ENCODE data around the gene SLC22A23.
A peak's percentile ranks its signal among the peaks of the same experiment; 100 is the strongest.

SLC22A23 gene

DNA sequence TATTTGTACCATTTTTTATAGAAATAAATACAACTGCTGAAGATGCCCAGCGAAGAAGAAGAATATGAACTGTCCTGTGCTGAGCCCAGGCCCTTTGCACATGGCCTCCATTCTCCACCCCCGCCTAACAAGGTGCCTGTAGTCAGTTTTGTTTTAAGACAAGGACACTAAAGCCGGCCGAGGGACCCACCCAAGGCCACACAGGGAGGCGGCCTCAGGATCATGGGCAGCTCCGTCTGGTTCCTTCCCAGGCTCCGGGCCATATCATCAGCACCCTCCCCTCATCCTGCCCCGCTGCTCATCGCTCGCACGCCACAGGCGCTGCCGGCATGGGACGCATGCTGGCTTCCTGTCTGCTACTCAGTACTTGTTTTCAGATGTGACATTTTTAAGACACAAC is 176.8 kb downstream of the SLC22A23 start:
- Mint-ChIP-seq H3K36me3 (no peaks in the 10 kb centered on the region), H3K9me3 (ENCODE audit: low read depth) (no peaks in the 10 kb centered on the region), H3K4me1 (ENCODE audit: low read depth) (peaks cover 4% of the 10 kb centered on the region), H3K27me3 (no peaks in the 10 kb centered on the region), H3K27ac (no peak overlapping the region), H3K4me3 (no peak overlapping the region)

GRCh38 chr6:3278691-3279090 is 178.2 kb downstream of the SLC22A23 start:
- H3K27ac Mint-ChIP-seq, result no peak overlapping the region

GRCh38 chr6:3277851-3278416 is 178.9 kb downstream of the SLC22A23 start:
- Mint-ChIP-seq H3K4me1 (ENCODE audit: low read depth) (peaks cover 7% of the 10 kb centered on the region), H3K27me3 (no peaks in the 10 kb centered on the region), H3K27ac (no peak overlapping the region), H3K4me3 (no peak overlapping the region), H3K36me3 (no peaks in the 10 kb centered on the region), H3K9me3 (ENCODE audit: low read depth) (no peaks in the 10 kb centered on the region)

More at GRCh38 chr6:3278691-3279090, 178.2 kb downstream of the SLC22A23 start:
- Mint-ChIP-seq H3K4me3 (no peak overlapping the region), H3K27me3 (no peaks in the 10 kb centered on the region), H3K36me3 (no peaks in the 10 kb centered on the region), H3K9me3 (ENCODE audit: low read depth) (no peaks in the 10 kb centered on the region), H3K4me1 (ENCODE audit: low read depth) (peaks cover 6% of the 10 kb centered on the region)

DNA sequence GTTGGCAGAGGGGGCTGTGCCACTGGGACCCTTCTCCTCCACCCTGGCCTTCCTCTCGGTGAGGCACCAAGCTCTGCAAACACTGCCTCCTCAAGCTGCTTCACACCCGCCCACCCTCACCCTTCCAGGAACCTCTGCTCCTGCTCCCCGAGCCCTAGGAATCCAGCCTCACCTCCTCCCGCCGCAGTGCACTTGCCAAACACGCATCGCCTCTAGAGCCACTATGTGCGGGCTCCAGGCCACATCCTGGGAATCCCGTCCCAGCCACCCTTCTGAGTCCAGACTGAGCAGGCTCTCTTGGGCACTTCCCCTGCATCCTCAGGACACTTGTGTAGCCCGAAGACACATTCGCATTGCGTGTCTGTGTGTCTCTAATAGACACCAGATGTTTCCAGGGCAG is 179.6 kb downstream of the SLC22A23 start:
- Mint-ChIP-seq H3K27me3 (no peaks in the 10 kb centered on the region), H3K27ac (no peak overlapping the region), H3K4me1 (ENCODE audit: low read depth) (peaks cover 7% of the 10 kb centered on the region), H3K9me3 (ENCODE audit: low read depth) (no peaks in the 10 kb centered on the region), H3K4me3 (no peak overlapping the region), H3K36me3 (no peaks in the 10 kb centered on the region)

- Mint-ChIP-seq H3K4me3 (no peak overlapping the region), H3K36me3 (no peaks in the 10 kb centered on the region), H3K4me1 (ENCODE audit: low read depth) (peaks cover 11% of the 10 kb centered on the region), H3K27ac (peak overlapping the region; percentile 16), H3K9me3 (ENCODE audit: low read depth) (no peaks in the 10 kb centered on the region), H3K27me3 (no peaks in the 10 kb centered on the region)
Observed at GRCh38 chr6:3276174-3277167, 180.4 kb downstream of the SLC22A23 start.

DNA sequence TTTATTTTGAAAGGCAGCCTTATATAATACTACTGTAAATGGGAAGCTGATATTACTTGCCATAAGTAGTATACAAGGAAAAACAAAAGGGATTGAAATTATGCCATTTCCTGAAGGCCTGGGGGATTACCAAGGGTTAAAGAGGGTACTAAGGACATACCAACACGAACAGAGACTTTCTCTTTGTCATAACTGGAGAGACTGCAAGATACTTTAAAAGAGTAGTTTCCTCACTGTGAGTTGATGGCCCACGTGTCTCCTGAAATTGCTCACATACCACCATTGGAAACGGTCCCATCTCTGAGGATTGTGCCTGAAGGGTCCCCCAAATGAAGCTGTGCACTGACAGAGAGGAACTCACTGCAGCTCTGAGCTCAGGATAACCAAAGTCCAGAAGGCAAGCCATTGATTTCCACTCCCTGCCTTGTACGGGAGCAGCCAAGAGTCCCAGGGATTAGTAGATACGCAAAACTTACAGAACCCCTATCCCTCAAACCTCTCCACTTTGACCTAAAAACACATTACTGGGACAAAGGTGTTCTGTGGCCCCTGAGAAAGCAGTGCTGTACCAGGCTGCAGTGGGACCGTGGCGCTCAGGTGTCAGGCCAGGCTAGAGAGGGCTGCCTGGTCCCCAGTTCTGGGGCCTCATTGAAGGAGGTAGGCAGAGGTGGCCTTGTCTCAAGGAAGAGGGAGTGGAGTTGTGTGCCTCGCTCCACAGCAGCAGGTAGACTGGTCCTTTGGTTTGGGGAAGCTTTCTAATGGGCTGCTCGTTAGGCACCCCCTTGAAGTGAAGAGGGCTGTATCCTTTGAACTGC is 182.9 kb downstream of the SLC22A23 start:
- no peaks in the 10 kb centered on the region for H3K9me3 Mint-ChIP-seq (ENCODE audit: low read depth)
- no peaks in the 10 kb centered on the region for H3K36me3 Mint-ChIP-seq
- H3K4me1 Mint-ChIP-seq (ENCODE audit: low read depth), result peaks cover 16% of the 10 kb centered on the region
- peak overlapping the region; percentile 4 for H3K27ac Mint-ChIP-seq
- H3K27me3 Mint-ChIP-seq, result no peaks in the 10 kb centered on the region
- H3K4me3 Mint-ChIP-seq, result no peak overlapping the region

GRCh38 chr6:3272911-3273547 is 183.8 kb downstream of the SLC22A23 start:
- peaks cover 19% of the 10 kb centered on the region for H3K4me1 Mint-ChIP-seq (ENCODE audit: low read depth)
- H3K9me3 Mint-ChIP-seq (ENCODE audit: low read depth), result no peaks in the 10 kb centered on the region
- no peak overlapping the region for H3K4me3 Mint-ChIP-seq
- H3K27me3 Mint-ChIP-seq, result no peaks in the 10 kb centered on the region
- no peaks in the 10 kb centered on the region for H3K36me3 Mint-ChIP-seq
- no peak overlapping the region for H3K27ac Mint-ChIP-seq

GRCh38 chr6:3271756-3272155 is 185.1 kb downstream of the SLC22A23 start:
- Mint-ChIP-seq H3K27ac (no peak overlapping the region), H3K4me1 (ENCODE audit: low read depth) (peaks cover 22% of the 10 kb centered on the region), H3K27me3 (no peaks in the 10 kb centered on the region), H3K4me3 (no peak overlapping the region), H3K9me3 (ENCODE audit: low read depth) (no peaks in the 10 kb centered on the region), H3K36me3 (no peaks in the 10 kb centered on the region)

DNA sequence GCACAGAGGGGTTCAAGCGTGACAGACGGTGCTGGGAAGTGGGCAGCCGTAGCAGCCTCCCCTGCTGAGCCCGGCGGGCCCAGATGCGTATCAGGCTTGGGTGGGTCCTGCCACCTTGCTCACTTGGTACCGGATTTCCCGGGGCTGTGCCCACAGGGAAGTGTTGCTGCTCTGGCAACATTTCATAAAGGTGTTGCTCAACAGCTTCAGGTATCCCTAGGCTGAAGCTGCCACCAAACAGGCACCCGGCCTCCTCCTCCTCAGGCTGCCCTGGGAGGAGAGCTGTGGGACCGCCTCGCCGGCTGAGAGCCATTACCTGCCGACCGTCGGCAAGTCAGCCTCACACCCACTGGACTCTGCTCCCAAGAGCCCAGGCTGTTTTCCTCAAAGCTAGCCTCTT is 186.6 kb downstream of the SLC22A23 start:
- H3K4me3 Mint-ChIP-seq, result no peak overlapping the region
- peaks cover 24% of the 10 kb centered on the region for H3K4me1 Mint-ChIP-seq (ENCODE audit: low read depth)
- no peak overlapping the region for H3K27ac Mint-ChIP-seq
- H3K27me3 Mint-ChIP-seq, result no peaks in the 10 kb centered on the region
- no peaks in the 10 kb centered on the region for H3K36me3 Mint-ChIP-seq
- H3K9me3 Mint-ChIP-seq (ENCODE audit: low read depth), result no peaks in the 10 kb centered on the region

- H3K9me3 Mint-ChIP-seq (ENCODE audit: low read depth), result no peaks in the 10 kb centered on the region
- H3K36me3 Mint-ChIP-seq, result peaks cover 2% of the 10 kb centered on the region
- H3K27ac Mint-ChIP-seq, result no peak overlapping the region
- H3K27me3 Mint-ChIP-seq, result no peaks in the 10 kb centered on the region
- H3K4me1 Mint-ChIP-seq (ENCODE audit: low read depth), result peaks cover 31% of the 10 kb centered on the region
- no peak overlapping the region for H3K4me3 Mint-ChIP-seq
Observed at GRCh38 chr6:3269281-3269975, 187.4 kb downstream of the SLC22A23 start.

- peaks cover 2% of the 10 kb centered on the region for H3K36me3 Mint-ChIP-seq
- no peak overlapping the region for H3K27ac Mint-ChIP-seq
- no peaks in the 10 kb centered on the region for H3K9me3 Mint-ChIP-seq (ENCODE audit: low read depth)
- no peak overlapping the region for H3K4me3 Mint-ChIP-seq
- H3K27me3 Mint-ChIP-seq, result no peaks in the 10 kb centered on the region
- peaks cover 34% of the 10 kb centered on the region for H3K4me1 Mint-ChIP-seq (ENCODE audit: low read depth)
Observed at GRCh38 chr6:3268680-3269079, 188.2 kb downstream of the SLC22A23 start.

GRCh38 chr6:3267162-3267561 is 189.7 kb downstream of the SLC22A23 start:
- Mint-ChIP-seq H3K9me3 (ENCODE audit: low read depth) (no peaks in the 10 kb centered on the region), H3K36me3 (peaks cover 4% of the 10 kb centered on the region), H3K4me3 (no peak overlapping the region), H3K27me3 (no peaks in the 10 kb centered on the region), H3K27ac (no peak overlapping the region), H3K4me1 (ENCODE audit: low read depth) (peaks cover 46% of the 10 kb centered on the region)

GRCh38 chr6:3266170-3266569 is 190.7 kb downstream of the SLC22A23 start:
- Mint-ChIP-seq H3K36me3 (peaks cover 4% of the 10 kb centered on the region), H3K4me1 (ENCODE audit: low read depth) (peaks cover 52% of the 10 kb centered on the region), H3K27ac (peak overlapping the region; percentile 46), H3K27me3 (no peaks in the 10 kb centered on the region), H3K4me3 (no peak overlapping the region), H3K9me3 (ENCODE audit: low read depth) (no peaks in the 10 kb centered on the region)

DNA sequence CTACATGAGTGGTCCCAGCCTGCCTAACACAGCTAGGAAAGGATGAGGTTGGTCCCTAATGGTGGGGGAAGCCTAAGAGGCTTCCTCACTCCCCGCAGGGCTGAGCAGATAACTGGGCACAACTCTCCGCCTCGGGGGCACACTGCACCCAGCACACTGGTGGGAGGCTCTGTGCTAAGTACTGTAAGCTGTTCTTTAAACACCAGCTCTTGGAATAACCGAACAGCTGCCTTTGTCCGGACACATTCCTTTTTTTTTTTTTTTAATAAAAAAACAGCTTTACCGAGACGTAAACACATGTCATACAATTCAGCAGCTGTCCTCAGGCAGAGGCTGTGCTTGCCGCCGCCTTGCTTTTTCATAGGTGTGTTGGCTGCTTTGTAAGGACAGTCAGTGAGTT is 191.2 kb downstream of the SLC22A23 start:
- peaks cover 9% of the 10 kb centered on the region for H3K36me3 Mint-ChIP-seq
- no peak overlapping the region for H3K4me3 Mint-ChIP-seq
- no peaks in the 10 kb centered on the region for H3K27me3 Mint-ChIP-seq
- H3K27ac Mint-ChIP-seq, result no peak overlapping the region
- H3K9me3 Mint-ChIP-seq (ENCODE audit: low read depth), result no peaks in the 10 kb centered on the region
- H3K4me1 Mint-ChIP-seq (ENCODE audit: low read depth), result peaks cover 54% of the 10 kb centered on the region
